ENCODE results near the gene SNUPN. TPM values are rescaled to one million over a fixed set of nuclear protein-coding genes. Genes with fewer than 3 reads are reported as not detected.

Gene SNUPN
- total RNA-seq, 1 donor from 2014 or later, result 23.5 TPM

- intact Hi-C loops (cut with DNase I), result no loop called here
- H3K27me3 ChIP-seq, result no peaks in the 10 kb centered on the region
- H3K4me3 ChIP-seq, result peak overlapping the region; percentile 90
- peak overlapping the region; percentile 93 for H3K27ac ChIP-seq
- DNase-seq, result peak; percentile 74
- no peaks in the 10 kb centered on the region for H3K36me3 ChIP-seq
- no peak for TF ChIP-seq CTCF (IDR thresholded peaks at IDR 0.05)
- H3K4me1 ChIP-seq, result peaks cover 12% of the 10 kb centered on the region
- no peaks in the 10 kb centered on the region for H3K9me3 ChIP-seq
- peak; percentile 82 for ATAC-seq
These were observed 47.2 kb downstream of the SNUPN start for GRCh38 chr15:75578173-75578947.

GRCh38 chr15:75577401-75578172 lies 47.9 kb downstream of the SNUPN start:
- H3K36me3 ChIP-seq, result no peaks in the 10 kb centered on the region
- H3K4me1 ChIP-seq, result peaks cover 19% of the 10 kb centered on the region
- peak; percentile 13 for ATAC-seq
- intact Hi-C loops (cut with DNase I), result no loop called here
- no peak for DNase-seq
- no peak for TF ChIP-seq CTCF (IDR thresholded peaks at IDR 0.05)
- peak overlapping the region; percentile 90 for H3K4me3 ChIP-seq
- H3K9me3 ChIP-seq, result no peaks in the 10 kb centered on the region
- H3K27ac ChIP-seq, result peak overlapping the region; percentile 93
- H3K27me3 ChIP-seq, result no peaks in the 10 kb centered on the region

- H3K27ac ChIP-seq, result no peak overlapping the region
- no peak for DNase-seq
- no peak for TF ChIP-seq CTCF (IDR thresholded peaks at IDR 0.05)
- H3K4me3 ChIP-seq, result no peak overlapping the region
- no peaks in the 10 kb centered on the region for H3K27me3 ChIP-seq
- intact Hi-C loops (cut with DNase I), result no loop called here
- H3K4me1 ChIP-seq, result peaks cover 24% of the 10 kb centered on the region
- no peaks in the 10 kb centered on the region for H3K9me3 ChIP-seq
- H3K36me3 ChIP-seq, result no peaks in the 10 kb centered on the region
- no peak for ATAC-seq
These were observed 51.7 kb downstream of the SNUPN start for GRCh38 chr15:75573648-75574384.

- ATAC-seq (peak; percentile 49), DNase-seq (no peak)
- no peaks in the 10 kb centered on the region for H3K27me3 ChIP-seq
- H3K4me3 ChIP-seq, result no peak overlapping the region
- H3K9me3 ChIP-seq, result no peaks in the 10 kb centered on the region
- H3K36me3 ChIP-seq, result no peaks in the 10 kb centered on the region
- intact Hi-C loops (cut with DNase I), result no loop called here
- peaks cover 13% of the 10 kb centered on the region for H3K4me1 ChIP-seq
- no peak for TF ChIP-seq CTCF (IDR thresholded peaks at IDR 0.05)
- H3K27ac ChIP-seq, result no peak overlapping the region
These were observed 55.2 kb downstream of the SNUPN start for GRCh38 chr15:75570126-75570845.
